ENCODE results near the gene SHANK2.

Gene SHANK2

GRCh38 chr11:71282581-71283351 lies 30.4 kb upstream of the SHANK2 start:
- DNase-seq (ENCODE audit: low read depth in 2 of 2): no peak
- H3K4me3 ChIP-seq (replicated peaks in 1 of 2; ENCODE audit: low read depth in 2 of 2, low read length in 2 of 2): no peak overlapping the region
- no peak for TF ChIP-seq CTCF (IDR thresholded peaks at IDR 0.05; ENCODE audit: low read depth, low read length)

DNA sequence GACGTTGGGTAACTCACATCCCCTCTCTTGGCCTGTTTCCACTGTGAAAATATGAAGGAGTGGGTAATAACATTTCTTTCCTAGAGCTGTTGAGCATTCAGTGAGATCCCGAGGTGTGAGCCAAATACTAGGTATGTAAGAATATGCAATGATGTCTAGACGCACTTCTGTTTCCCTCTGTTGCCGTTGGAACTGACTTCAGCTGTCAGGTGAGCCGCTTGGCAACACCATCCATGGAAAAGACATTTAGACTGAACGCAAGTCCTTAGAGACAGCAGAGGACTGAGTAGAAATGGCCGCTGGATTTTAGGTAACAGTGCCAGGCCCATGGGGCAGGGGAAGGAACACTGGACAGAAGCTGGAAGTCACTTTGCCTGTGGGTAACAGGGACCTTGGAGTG lies 29.5 kb upstream of the SHANK2 start:
- no peak for TF ChIP-seq CTCF (IDR thresholded peaks at IDR 0.05; ENCODE audit: low read depth, low read length)
- no peak overlapping the region for H3K4me3 ChIP-seq (replicated peaks in 1 of 2; ENCODE audit: low read depth in 2 of 2, low read length in 2 of 2)
- no peak for DNase-seq (ENCODE audit: low read depth in 2 of 2)

GRCh38 chr11:71281204-71281603 lies 28.8 kb upstream of the SHANK2 start:
- H3K4me3 ChIP-seq (replicated peaks in 1 of 2; ENCODE audit: low read depth in 2 of 2, low read length in 2 of 2): no peak overlapping the region
- DNase-seq (ENCODE audit: low read depth in 2 of 2): no peak
- no peak for TF ChIP-seq CTCF (IDR thresholded peaks at IDR 0.05; ENCODE audit: low read depth, low read length)

DNA sequence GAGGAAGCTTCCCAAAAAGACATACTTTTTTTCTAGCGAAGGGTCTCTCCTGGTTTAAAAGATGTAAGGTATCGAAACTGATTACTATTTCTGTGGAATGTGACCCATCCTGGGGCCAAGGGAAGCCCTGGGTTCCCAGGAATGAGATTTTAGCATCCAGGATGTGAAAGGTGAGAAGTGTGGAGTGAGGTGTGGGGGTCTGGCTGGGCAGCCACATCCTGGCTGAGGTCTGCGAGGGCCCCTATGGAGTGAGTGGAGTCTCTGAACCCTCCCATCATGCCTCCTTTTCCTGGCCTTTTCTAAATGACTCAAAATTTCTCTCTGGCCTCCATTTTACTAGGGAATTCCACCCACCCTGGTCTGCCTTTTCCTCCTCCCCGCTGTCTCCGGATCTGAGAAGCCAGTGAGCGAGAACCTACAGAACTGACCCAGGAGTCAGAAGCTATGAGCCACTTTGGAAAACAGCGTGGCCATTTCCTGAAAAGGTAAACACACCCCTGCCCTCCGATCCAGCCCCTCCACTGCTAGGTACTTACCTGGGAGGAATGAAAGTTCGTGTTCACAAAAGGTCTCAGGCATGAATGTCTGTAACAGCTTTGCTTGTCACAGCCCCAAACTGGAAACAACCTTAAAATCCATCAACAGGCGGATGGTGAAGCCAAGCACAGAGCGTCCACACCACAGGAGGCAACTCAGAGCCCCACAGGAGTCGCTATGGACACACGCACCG lies 27.7 kb upstream of the SHANK2 start:
- no peak for DNase-seq (ENCODE audit: low read depth in 2 of 2)
- H3K4me3 ChIP-seq (replicated peaks in 1 of 2; ENCODE audit: low read depth in 2 of 2, low read length in 2 of 2): no peak overlapping the region
- no peak for TF ChIP-seq CTCF (IDR thresholded peaks at IDR 0.05; ENCODE audit: low read depth, low read length)

- TF ChIP-seq CTCF (IDR thresholded peaks at IDR 0.05; ENCODE audit: low read depth, low read length): no peak
- no peak for DNase-seq (ENCODE audit: low read depth in 2 of 2)
- no peak overlapping the region for H3K4me3 ChIP-seq (replicated peaks in 1 of 2; ENCODE audit: low read depth in 2 of 2, low read length in 2 of 2)
Measured at GRCh38 chr11:71272161-71272560, 19.8 kb upstream of the SHANK2 start.

DNA sequence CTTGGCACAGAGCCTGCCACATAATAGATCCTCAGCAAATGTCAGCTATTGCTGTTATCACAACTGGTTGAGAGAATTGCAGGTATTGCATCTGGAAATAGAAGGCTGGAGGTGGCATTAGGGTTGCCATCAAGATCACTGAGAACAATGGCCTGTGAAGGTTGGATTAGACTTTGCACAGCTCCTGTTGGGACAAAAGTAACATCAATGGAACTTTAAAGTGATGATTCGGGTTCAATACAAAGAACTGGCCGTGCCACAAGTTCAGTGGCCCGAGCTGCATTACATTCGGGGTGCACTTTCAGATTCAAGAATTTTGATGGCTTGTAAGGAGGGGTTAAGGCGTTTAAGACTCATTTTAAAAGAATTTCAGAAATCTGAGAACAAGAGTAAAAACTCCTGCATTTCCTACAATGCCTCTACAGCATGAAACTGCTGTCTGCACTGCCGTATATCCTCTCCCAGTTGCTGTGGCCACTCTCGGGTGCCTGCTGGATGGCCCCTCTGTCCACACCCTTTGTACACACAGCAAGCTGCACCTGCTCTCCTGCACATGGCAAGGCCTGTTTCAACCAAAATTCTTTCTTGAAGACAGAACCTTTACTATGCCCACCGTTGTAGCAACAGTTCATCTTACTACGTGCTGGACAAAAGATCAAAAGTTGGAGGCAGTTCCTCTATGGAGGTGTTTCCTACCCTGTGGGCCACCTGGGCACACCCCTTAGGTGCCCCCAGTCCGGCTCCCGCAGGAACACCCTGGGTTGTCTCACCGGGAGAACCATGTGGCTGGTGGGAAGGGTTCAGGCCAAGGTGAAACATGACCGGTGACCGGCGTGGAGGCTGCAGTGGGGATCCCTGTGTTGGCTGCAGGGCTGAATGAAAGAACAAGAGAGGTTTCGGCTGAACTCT lies 17.5 kb upstream of the SHANK2 start:
- no peak for TF ChIP-seq CTCF (IDR thresholded peaks at IDR 0.05; ENCODE audit: low read depth, low read length)
- H3K4me3 ChIP-seq (replicated peaks in 1 of 2; ENCODE audit: low read depth in 2 of 2, low read length in 2 of 2): no peak overlapping the region
- no peak for DNase-seq (ENCODE audit: low read depth in 2 of 2)
